Fibroblast of lung (primary cell): Measurements from ENCODE around the gene PTER.

Source experiments
- EZH2 ChIP-seq: IDR thresholded peaks from 2 replicates; pipeline ENCODE4 v1.5.1; 2012; ENCODE audit warnings: low read length, control low read depth, mild to moderate bottlenecking; ENCODE audit errors: missing control alignments
- TF ChIP-seq, protein P1 (sequence below), 2 donors: IDR thresholded peaks in 1 of 2; conservative IDR thresholded peaks in 1 of 2; 1 replicate in 1 of 2; 2 replicates in 1 of 2; pipeline ENCODE4 v1.5.1; 2011 to 2012; ENCODE audit warnings: low read length in 2 of 2, control low read depth in 1 of 2, inconsistent platforms in 1 of 2, low read depth in 1 of 2, mild to moderate bottlenecking in 1 of 2

- no peak for TF ChIP-seq EZH2
- TF ChIP-seq, protein P1, sequence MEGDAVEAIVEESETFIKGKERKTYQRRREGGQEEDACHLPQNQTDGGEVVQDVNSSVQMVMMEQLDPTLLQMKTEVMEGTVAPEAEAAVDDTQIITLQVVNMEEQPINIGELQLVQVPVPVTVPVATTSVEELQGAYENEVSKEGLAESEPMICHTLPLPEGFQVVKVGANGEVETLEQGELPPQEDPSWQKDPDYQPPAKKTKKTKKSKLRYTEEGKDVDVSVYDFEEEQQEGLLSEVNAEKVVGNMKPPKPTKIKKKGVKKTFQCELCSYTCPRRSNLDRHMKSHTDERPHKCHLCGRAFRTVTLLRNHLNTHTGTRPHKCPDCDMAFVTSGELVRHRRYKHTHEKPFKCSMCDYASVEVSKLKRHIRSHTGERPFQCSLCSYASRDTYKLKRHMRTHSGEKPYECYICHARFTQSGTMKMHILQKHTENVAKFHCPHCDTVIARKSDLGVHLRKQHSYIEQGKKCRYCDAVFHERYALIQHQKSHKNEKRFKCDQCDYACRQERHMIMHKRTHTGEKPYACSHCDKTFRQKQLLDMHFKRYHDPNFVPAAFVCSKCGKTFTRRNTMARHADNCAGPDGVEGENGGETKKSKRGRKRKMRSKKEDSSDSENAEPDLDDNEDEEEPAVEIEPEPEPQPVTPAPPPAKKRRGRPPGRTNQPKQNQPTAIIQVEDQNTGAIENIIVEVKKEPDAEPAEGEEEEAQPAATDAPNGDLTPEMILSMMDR (conservative IDR thresholded peaks at IDR 0.05 in 1 of 2, IDR thresholded peaks at IDR 0.05 in 1 of 2; ENCODE audit: low read depth in 1 of 2, low read length in 2 of 2): no peak
Observed at GRCh38 chr10:16441173-16441840, 4.5 kb downstream of the PTER start.
